Endodermal cell (in vitro differentiated cells): Measurements from ENCODE around the gene MED22. TPM values are rescaled to one million over a fixed set of nuclear protein-coding genes. Genes with fewer than 3 reads are reported as not detected.

Experiments
- DNase-seq: peaks from one replicate; pipeline ENCODE4 v3.0.0-alpha.2; 2017
- H3K27ac ChIP-seq: 2 replicates; pipeline ENCODE4 v1.5.1; 2013; ENCODE audit warnings: mild to moderate bottlenecking, low read depth, low read length, moderate library complexity
- H3K27me3 ChIP-seq: 2 replicates; pipeline ENCODE4 v1.6.1; 2013; ENCODE audit warnings: mild to moderate bottlenecking, low read length, moderate library complexity; ENCODE audit not compliant: insufficient read depth, control insufficient read depth, poor library complexity, severe bottlenecking
- H3K36me3 ChIP-seq: 2 replicates; pipeline ENCODE4 v1.7.0; 2013; ENCODE audit warnings: mild to moderate bottlenecking, low read length, moderate library complexity; ENCODE audit not compliant: control insufficient read depth, insufficient read depth
- H3K4me1 ChIP-seq: one replicate; pipeline ENCODE4 v1.7.0; 2013; ENCODE audit warnings: low read length; ENCODE audit not compliant: control insufficient read depth, insufficient read depth
- H3K4me3 ChIP-seq: 2 replicates; pipeline ENCODE4 v1.5.1; 2013; ENCODE audit warnings: mild to moderate bottlenecking, low read length, moderate library complexity
- H3K9ac ChIP-seq: 2 replicates; pipeline ENCODE4 v1.6.1; 2013; ENCODE audit warnings: mild to moderate bottlenecking, low read length, moderate library complexity; ENCODE audit not compliant: poor library complexity, severe bottlenecking; ENCODE audit errors: extremely low read depth
- H3K9me3 ChIP-seq: 2 replicates; pipeline ENCODE4 v1.6.1; 2013; ENCODE audit warnings: mild to moderate bottlenecking, low read length, moderate library complexity; ENCODE audit not compliant: control insufficient read depth
- H3K27ac Mint-ChIP-seq: 2 replicates; pipeline ENCODE4 v1.8.0; 2020; ENCODE audit warnings: mixed read lengths
- H3K27me3 Mint-ChIP-seq: 2 replicates; pipeline ENCODE4 v1.8.0; 2021; ENCODE audit warnings: mild to moderate bottlenecking, mixed read lengths; ENCODE audit not compliant: insufficient read depth
- H3K36me3 Mint-ChIP-seq: 2 replicates; pipeline ENCODE4 v1.8.0; 2020; ENCODE audit warnings: low read depth, mixed read lengths
- H3K4me1 Mint-ChIP-seq: 2 replicates; pipeline ENCODE4 v1.8.0; 2020; ENCODE audit warnings: mixed read lengths
- H3K4me3 Mint-ChIP-seq: 2 replicates; pipeline ENCODE4 v1.8.0; 2020; ENCODE audit warnings: mild to moderate bottlenecking, moderate library complexity, mixed read lengths
- H3K9me3 Mint-ChIP-seq: 2 replicates; pipeline ENCODE4 v1.8.0; 2020; ENCODE audit warnings: mild to moderate bottlenecking, mixed read lengths
- WGBS, 2 experiments: methylation state at CpG; one replicate each; pipeline versions ENCODE4 v1.1.5 to v1.1.7; 2013; ENCODE audit warnings: missing lambda C conversion rate in 2 of 2, mixed read lengths in 1 of 2; ENCODE audit not compliant: insufficient coverage in 1 of 2, insufficient read length in 1 of 2; 5-methylcytosine and 5-hydroxymethylcytosine counted together
- total RNA-seq, 2 donors: library from RNA; stranded (reverse); fragmentation: NEBNext Ultra II Directional in 1 of 2; extraction: Animal tissue kit (Norgen Biotek cat#: 25700) in 1 of 2; gene quantifications; 2 replicates in 1 of 2; 3 replicates in 1 of 2; pipeline ENCODE4 v1.2.1, GENCODE V29; 2021
- TF ChIP-seq, protein P1 (sequence below): fragments of 200-600 bp; sonication (generic); conservative IDR thresholded peaks from 2 replicates; pipeline ENCODE4 v1.5.0; 2021; ENCODE audit warnings: antibody characterized with exemption, mild to moderate bottlenecking

The MED22 gene
- total RNA-seq, 2 donors from 2014 or later, result 54.6 to 57.3 TPM

DNA sequence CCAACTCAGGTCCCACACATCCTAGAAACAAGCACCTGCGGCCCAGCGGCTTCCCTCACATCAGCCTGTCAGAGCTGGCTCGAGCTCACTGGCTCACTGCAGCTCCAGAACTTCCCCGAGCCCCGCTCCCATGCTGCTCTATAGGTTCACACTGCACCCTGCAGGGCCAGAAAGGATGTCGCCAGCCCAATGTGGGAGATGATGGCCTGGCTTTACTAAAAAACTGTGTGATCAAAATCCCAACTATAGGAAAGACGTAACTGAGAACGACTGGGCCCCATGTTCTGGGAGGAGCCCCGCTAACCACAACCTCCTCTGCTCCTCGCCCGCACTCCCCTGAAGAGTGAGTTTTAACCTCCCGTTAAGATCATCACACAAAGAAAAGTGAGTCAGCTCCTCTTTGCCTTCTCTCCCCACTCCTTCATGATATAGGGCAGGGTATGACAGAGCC, 23.4 kb upstream of the MED22 start:
- Mint-ChIP-seq H3K4me3 (no peak overlapping the region), H3K9me3 (no peaks in the 10 kb centered on the region), H3K4me1 (peaks cover 43% of the 10 kb centered on the region), H3K27ac (peak overlapping the region; percentile 16), H3K36me3 (peaks cover 41% of the 10 kb centered on the region), H3K27me3 (no peaks in the 10 kb centered on the region)
- Histone ChIP-seq H3K27ac (no peak overlapping the region), H3K9ac (no peak overlapping the region), H3K36me3 (peaks cover 65% of the 10 kb centered on the region), H3K4me3 (no peak overlapping the region), H3K27me3 (no peaks in the 10 kb centered on the region), H3K4me1 (peaks cover 18% of the 10 kb centered on the region), H3K9me3 (no peaks in the 10 kb centered on the region)
- TF ChIP-seq, protein P1, sequence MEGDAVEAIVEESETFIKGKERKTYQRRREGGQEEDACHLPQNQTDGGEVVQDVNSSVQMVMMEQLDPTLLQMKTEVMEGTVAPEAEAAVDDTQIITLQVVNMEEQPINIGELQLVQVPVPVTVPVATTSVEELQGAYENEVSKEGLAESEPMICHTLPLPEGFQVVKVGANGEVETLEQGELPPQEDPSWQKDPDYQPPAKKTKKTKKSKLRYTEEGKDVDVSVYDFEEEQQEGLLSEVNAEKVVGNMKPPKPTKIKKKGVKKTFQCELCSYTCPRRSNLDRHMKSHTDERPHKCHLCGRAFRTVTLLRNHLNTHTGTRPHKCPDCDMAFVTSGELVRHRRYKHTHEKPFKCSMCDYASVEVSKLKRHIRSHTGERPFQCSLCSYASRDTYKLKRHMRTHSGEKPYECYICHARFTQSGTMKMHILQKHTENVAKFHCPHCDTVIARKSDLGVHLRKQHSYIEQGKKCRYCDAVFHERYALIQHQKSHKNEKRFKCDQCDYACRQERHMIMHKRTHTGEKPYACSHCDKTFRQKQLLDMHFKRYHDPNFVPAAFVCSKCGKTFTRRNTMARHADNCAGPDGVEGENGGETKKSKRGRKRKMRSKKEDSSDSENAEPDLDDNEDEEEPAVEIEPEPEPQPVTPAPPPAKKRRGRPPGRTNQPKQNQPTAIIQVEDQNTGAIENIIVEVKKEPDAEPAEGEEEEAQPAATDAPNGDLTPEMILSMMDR, result peak; percentile 15
- DNase-seq, result no peak
- WGBS, 2 experiments, result 87 to 90% methylated on average over 9 to 12 of the region's 12 CpGs

DNA sequence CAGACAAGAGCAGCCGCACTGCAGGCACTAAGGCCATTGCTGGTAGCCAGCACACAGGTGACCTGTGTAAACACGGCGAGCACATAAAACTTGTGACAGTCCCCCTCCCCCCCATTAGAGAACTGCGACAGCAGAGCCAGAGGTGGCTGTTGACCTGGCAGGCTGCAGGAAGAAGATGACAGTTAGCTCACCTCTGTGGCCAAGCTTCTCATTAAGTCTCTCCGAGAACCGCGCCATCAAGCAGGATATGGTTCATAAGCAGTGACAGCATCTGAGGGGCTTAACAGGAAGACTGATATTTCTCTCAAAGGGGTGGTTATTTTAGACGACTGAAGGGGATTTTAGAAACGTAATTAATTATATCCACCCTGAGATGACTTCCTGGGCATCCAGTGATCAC, 22.8 kb upstream of the MED22 start:
- Histone ChIP-seq H3K9ac (no peak overlapping the region), H3K4me3 (no peak overlapping the region), H3K9me3 (no peaks in the 10 kb centered on the region), H3K27ac (no peak overlapping the region), H3K36me3 (peaks cover 71% of the 10 kb centered on the region), H3K27me3 (no peaks in the 10 kb centered on the region), H3K4me1 (peaks cover 18% of the 10 kb centered on the region)
- H3K36me3 Mint-ChIP-seq, result peaks cover 47% of the 10 kb centered on the region
- no peaks in the 10 kb centered on the region for H3K9me3 Mint-ChIP-seq
- peak overlapping the region; percentile 16 for H3K27ac Mint-ChIP-seq
- no peak for DNase-seq
- H3K4me1 Mint-ChIP-seq, result peaks cover 43% of the 10 kb centered on the region
- TF ChIP-seq, protein P1, result no peak
- no peak overlapping the region for H3K4me3 Mint-ChIP-seq
- 91 to 93% methylated on average over 9 of the region's 9 CpGs for WGBS, 2 experiments
- no peaks in the 10 kb centered on the region for H3K27me3 Mint-ChIP-seq

- 86 to 89% methylated on average over 6 to 7 of the region's 7 CpGs for WGBS, 2 experiments
- no peaks in the 10 kb centered on the region for H3K9me3 ChIP-seq
- no peaks in the 10 kb centered on the region for H3K27me3 ChIP-seq
- Mint-ChIP-seq H3K27me3 (no peaks in the 10 kb centered on the region), H3K9me3 (no peaks in the 10 kb centered on the region), H3K36me3 (peaks cover 54% of the 10 kb centered on the region), H3K27ac (peak overlapping the region; percentile 34), H3K4me1 (peaks cover 41% of the 10 kb centered on the region), H3K4me3 (no peak overlapping the region)
- DNase-seq, result no peak
- no peak overlapping the region for H3K27ac ChIP-seq
- H3K9ac ChIP-seq, result no peak overlapping the region
- peaks cover 18% of the 10 kb centered on the region for H3K4me1 ChIP-seq
- TF ChIP-seq, protein P1, result no peak
- H3K36me3 ChIP-seq, result peaks cover 79% of the 10 kb centered on the region
- H3K4me3 ChIP-seq, result no peak overlapping the region
These were observed 22.0 kb upstream of the MED22 start for GRCh38 chr9:133369933-133370332.
